RKO (cell line): Measurements from ENCODE around the gene CCRL2.

ENCODE experiments used
- DNase-seq: peaks from one replicate; pipeline ENCODE4 v3.0.0-alpha.2; 2016; ENCODE audit warnings: low spot score

The CCRL2 gene

GRCh38 chr3:46406788-46407611 lies at the start of gene CCRL2, which contains the start of gene CCR5AS:
CCRL2 (plus strand) TSS chr3:46407259; CDS start chr3:46408080, 821 bp downstream.
CCR5AS (minus strand) TSS chr3:46407066.
- peak; percentile 94 for DNase-seq

GRCh38 chr3:46358466-46358865 lies 48.6 kb upstream of the CCRL2 start:
- DNase-seq, result no peak

- DNase-seq, result peak; percentile 50
These were observed 47.1 kb upstream of the CCRL2 start for GRCh38 chr3:46359733-46360493.

GRCh38 chr3:46360907-46361306 lies 46.2 kb upstream of the CCRL2 start:
- DNase-seq, result no peak

GRCh38 chr3:46361408-46362283 lies 45.4 kb upstream of the CCRL2 start:
- DNase-seq, result peak; percentile 31

- no peak for DNase-seq
These were observed 42.0 kb upstream of the CCRL2 start for GRCh38 chr3:46365041-46365440.

- DNase-seq, result no peak
These were observed 41.1 kb upstream of the CCRL2 start for GRCh38 chr3:46365737-46366524.

- DNase-seq, result no peak
These were observed 39.2 kb upstream of the CCRL2 start for GRCh38 chr3:46367811-46368210.

GRCh38 chr3:46368569-46368968 lies 38.5 kb upstream of the CCRL2 start:
- DNase-seq, result peak; percentile 38

GRCh38 chr3:46369151-46369550 lies 37.9 kb upstream of the CCRL2 start:
- DNase-seq, result no peak

GRCh38 chr3:46369675-46370132 lies 37.4 kb upstream of the CCRL2 start:
- DNase-seq, result no peak

- DNase-seq, result no peak
These were observed 36.1 kb upstream of the CCRL2 start, which contains the start of gene CCR5 for GRCh38 chr3:46370839-46371518. CCR5 (plus strand) TSS chr3:46370946; CDS start chr3:46372903, 1,957 bp downstream.

GRCh38 chr3:46371519-46372340 lies 35.3 kb upstream of the CCRL2 start:
- no peak for DNase-seq

GRCh38 chr3:46372492-46373359 lies 34.3 kb upstream of the CCRL2 start:
- peak; percentile 23 for DNase-seq

GRCh38 chr3:46374755-46375154 lies 32.3 kb upstream of the CCRL2 start:
- no peak for DNase-seq

GRCh38 chr3:46375218-46375617 lies 31.8 kb upstream of the CCRL2 start:
- DNase-seq, result no peak

- DNase-seq, result no peak
These were observed 31.2 kb upstream of the CCRL2 start for GRCh38 chr3:46375814-46376213.

- peak; percentile 58 for DNase-seq
These were observed 28.6 kb upstream of the CCRL2 start for GRCh38 chr3:46378426-46378942.
